DMS153 (cell line): Measurements from ENCODE around the gene RNF215.

Experiments used
- DNase-seq: peaks from one replicate; lab custom pipeline; 2025; lab: John Stamatoyannopoulos, UW

The RNF215 gene

DNA sequence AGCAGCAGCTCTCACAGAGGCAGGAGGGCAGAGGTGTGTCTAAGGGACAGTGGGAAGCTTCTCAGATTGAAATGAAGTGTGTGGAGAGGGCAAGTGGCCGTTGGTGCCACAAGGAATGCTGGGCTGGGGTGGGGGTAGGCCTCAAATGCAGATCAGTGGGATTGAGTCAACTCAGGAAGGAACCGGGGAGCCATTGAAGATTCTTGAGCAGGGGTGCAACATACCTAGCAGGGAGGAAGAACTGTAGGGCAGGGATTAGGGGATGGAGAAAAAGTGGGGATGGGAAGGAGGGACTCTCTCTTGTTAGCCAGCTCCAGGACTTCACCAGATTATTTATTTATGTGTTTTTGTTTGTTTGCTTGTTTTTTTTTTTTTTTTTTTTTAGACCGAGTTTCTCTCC lies 6.7 kb upstream of the RNF215 start:
- no peak for DNase-seq

DNA sequence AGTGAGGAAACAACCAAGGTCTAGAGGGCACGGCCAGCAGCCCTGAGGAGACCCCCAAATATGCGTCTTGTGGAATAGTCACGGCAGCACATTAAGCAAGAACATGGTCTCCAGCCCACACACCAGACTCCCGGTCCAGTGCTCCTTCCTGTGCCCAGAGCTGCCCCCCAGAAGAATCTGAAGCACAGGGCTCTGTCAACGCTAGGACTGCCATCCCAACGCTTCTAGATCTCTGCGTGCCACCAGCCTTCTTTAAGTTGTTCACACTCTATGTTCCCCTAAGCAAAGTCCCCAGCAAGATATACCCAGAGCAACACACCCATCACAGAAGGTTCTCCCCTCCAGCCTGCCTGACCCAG lies 6.1 kb upstream of the RNF215 start:
- DNase-seq = no peak

DNA sequence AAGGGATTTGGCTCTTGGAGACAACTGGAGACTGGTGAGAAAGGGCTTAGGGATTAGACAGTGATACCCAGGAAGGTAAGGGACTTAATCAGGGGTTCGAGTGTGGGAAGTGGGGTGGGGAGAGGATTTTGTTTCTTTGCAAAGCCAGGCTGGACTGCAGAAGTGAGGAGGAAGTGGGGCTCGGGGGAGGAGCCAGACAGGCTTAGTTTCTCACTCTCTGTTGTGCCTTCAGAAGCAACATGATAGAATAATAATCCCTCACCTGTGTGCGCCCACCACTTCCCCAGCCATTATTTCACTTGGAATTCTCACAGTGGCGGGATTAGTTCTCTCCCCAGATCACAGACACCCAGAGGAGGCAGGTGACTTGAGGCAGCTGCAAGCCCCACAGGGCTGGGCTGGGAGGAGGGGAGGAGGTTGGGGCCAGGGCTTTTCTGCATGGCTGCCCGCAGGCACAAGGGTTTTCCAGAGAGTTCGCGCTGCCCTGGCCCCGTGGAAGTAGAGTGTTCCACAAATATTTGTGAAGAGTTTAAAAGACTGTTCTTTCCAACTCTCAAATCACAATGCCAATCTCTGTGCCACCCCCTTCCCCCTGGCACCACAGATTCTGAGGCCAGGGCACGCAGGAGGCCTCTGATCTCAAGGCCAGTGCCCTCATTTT lies 5.6 kb upstream of the RNF215 start:
- no peak for DNase-seq

DNA sequence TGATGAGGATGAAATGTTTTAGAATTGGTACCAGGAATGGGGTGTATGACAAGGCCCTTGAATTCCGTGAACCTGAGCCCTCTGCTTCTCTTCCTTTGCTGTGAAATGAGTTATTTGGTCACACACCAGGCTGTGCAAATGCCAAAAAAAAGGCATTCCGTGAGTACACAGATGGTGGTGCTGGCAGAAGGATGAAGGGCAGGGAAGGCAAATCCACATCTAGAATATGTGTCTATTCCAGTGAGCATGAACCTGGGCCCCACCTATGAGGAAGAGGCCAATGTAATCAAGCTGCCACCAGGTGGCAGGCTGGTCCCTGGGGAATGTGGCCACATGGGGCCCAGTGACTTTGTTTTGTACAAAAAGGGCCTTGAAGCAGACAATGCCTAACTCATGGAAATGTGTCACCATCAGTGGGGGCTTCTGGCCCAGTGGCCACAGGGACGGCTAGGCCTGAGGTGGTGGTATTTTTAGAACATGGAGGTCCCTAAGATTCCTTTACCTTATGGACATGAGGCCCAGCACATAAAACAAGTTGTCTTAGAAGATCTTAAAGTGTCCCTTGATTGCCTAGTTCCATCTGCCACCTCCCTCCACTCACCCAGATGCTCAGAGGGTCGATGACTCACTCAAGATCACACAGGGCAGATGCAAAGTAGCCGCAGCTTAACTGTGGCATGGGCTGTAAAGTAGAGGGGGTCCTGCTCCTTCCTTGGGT lies 3.9 kb upstream of the RNF215 start:
- peak; percentile 16 for DNase-seq

DNA sequence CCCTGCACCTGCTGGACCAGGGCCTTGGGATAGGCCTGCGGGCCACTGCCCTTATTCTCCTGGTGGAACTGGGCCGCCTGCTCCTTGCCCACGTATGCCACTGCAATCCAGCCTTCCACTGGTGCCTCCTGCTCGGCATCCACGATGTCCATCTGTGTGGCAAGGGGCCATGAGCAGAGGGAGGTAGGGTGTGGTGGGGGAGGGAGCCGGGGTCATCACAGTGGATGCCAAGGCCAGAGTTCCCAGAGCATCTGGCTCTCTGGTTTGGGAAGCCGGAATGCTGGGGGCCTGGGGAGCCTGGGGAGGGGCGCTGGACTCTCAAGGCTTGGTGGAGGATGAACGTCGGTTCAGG lies 627 bp downstream of the RNF215 start:
- DNase-seq = no peak

DNA sequence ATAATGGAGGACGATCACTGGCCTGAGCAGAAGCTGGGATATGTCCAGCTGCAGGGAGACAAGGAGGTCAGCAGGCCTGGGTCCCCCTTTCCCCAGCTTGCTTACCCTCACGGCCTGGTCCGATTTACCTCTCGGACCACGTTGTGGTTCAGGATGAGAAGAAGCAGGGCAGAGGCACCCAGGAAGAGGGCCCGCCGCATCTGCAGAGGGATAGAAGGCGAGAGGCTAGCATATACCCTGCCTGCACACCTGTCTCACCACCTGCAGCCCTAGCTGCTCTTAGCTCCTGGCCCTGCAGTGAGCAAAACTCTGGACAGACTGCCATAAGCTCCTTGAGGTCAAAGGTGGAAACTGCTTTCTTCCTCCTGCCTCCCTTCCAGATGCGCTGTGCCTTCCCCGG lies 1.3 kb downstream of the RNF215 start:
- no peak for DNase-seq

DNA sequence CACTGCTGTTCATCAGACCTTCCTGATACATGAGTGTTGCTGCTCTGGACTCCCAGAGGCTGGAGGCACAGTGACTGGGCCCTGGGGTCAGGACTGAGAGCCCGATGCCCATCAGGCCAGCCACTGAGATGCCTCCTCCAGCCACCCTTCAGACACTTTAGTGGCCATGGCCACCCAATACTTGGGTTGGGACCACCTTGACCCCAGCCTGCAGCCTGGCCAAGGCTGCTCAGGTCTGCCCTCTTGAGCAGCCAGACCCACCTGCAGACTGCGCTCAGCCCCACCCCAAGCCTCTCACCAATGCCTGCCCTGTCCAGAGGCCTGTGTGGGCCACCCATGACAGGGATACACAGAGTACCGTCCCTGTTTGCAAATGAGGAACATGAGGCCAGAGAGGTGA lies 4.2 kb downstream of the RNF215 start:
- no peak for DNase-seq

DNA sequence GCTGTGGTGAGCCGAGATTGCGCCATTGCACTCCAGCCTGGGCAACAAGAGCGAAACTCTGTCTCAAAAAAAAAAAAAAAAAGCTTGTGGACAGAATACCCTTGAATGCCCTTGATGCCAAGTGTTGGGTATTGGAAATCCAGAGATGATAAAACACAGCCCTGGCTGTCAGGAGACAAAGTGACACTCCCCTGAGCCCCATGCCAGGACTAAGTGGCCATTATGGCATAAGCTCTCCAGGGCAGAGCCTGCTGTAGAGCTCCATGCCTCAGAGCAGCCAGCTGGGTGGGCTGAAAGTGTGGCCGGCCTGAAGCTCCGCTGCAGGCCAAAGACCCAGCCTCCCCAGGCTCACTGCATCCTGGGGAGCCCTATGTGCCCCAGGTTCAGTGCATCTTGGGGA lies 4.9 kb downstream of the RNF215 start:
- no peak for DNase-seq

DNA sequence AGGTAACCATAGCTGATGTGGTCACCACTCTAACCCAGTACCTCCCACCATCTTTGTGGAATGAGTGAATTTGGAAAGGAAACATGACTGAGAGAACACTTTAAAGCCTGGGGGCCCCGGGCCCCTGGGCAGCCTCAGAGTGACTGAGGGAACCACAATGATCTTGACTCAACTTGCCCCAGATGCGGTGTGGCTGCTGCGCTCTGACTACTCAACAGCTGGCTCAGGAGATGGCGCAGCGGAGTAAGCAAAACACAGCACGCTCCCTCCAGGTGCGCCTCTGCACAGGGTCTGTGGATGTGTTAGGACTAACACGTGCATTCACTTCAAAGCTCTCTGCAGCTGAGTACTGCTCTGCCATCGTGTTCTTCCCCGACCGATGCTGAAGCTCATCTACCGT lies 5.9 kb downstream of the RNF215 start:
- no peak for DNase-seq

DNA sequence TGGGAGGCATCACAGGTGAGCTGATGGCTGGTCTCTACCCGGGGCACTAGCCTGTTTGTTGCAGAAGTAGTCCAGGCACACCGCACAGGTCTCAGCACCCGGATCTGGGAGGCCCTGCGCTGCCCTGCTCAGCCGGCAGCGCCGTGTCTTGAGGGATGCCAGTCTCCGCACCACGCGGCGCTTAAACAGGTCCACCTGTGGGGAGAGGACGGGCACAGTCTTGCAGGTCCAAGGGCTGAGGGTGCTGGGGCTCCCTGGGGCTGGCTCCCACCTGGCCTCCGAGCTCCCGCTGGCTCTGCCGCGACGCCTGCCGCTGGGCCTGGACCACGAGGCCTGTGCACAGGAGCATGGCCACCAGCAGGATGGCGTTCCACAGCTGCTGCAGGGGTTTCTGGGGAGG lies 7.2 kb downstream of the RNF215 start:
- DNase-seq = no peak

DNA sequence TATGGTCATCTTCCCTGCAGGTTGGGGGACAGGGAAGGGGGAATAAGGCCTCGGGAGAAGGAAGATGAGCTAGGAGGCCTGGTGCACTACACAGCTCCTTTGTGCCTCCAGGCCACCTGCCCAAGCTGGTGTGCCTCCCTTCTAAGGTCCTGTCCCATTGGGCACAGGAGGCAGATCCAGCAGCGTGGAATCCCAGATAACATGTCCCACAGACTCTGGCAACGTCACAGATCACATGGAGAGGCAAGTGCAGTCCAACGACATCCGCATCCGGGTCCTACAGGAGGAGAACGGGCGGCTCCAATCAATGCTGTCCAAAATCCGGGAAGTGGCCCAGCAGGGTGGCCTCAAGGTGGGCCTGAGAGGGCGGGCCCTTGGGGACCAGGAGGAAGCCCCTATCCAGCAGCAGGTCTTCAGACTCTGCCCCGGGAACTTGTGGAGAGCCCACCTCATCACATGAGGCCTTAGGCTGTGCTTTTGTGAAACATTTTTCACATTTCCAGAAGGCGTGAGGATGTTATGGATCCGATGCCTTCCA lies 11.8 kb downstream of the RNF215 start:
- DNase-seq = no peak

DNA sequence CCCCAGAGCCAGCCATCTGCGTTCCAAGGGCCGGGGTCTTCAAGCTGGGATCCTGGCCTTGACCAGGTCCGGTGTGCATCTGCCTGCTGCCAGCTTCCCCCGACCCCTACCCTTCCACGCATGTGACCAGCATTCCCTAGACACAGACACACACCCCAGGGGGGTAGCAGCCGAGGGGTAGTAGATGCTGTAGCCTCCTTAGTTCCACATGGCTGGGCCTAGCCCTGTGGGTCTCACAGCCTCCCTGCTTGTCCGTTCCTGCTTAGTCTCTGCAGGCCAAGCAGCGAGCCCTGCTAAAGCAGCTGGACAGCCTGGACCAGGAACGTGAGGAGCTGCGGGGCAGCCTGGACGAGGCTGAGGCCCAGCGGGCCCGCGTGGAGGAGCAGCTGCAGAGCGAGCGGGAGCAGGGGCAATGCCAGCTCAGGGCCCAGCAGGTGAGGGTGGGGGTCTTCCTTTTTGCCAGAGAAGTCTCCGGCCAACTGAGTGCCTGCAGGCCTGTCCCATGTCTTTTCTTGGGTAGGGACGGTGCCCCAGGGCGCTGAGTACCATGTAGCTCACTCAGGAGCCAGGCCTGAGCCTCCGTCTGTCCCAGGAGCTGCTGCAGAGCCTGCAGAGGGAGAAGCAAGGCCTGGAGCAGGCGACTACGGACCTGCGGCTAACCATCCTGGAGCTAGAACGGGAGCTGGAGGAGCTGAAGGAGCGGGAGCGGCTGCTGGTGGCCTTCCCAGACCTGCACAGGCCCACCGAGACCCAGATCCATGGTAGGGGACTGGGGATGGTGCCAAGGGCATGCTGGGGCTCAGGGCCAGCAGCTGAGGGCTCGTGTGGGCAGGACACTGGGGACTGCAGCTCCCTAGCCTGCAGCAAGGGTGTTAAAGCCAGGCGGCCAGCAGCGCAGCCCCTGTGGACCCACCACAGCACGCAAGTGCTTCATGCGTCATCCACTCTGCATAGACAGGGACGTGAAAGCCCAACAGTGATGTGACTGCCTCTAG lies 13.6 kb downstream of the RNF215 start:
- DNase-seq = no peak

DNA sequence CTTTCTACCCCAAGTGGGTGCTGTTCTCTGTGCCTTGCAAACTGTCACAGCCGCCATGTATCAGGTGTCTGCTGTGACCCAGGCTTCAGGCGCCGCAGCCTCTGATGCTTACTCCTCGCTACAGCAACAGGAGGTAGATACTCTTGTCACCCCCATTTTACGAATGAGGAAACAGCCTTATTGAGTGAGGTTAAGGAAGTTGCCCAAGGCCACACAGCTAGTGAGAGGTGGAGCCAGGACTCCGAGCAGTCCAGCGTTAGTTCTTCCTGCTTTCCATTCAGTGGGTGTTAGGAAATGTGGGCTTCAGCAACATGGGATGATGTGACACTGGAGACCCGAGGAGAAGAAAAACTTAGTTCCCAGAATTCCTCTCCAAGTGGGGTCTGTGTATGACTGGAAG lies 14.3 kb downstream of the RNF215 start:
- DNase-seq = no peak

DNA sequence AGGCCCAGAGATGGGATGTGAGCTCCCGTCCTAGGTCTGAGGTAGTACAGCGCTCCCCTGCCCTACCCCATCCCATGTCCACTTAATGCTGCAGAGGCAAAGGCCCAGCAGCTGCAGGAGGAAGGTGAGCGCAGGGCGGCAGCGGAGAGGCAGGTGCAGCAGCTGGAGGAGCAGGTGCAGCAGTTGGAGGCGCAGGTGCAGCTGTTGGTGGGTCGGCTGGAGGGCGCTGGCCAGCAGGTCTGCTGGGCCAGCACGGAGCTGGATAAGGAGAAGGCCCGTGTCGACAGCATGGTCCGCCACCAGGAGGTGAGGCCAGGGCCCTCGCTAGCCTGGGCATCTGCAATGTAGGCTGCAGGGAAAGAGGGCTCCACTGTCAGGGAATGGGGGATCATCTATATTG lies 15.2 kb downstream of the RNF215 start:
- DNase-seq = peak; percentile 33

DNA sequence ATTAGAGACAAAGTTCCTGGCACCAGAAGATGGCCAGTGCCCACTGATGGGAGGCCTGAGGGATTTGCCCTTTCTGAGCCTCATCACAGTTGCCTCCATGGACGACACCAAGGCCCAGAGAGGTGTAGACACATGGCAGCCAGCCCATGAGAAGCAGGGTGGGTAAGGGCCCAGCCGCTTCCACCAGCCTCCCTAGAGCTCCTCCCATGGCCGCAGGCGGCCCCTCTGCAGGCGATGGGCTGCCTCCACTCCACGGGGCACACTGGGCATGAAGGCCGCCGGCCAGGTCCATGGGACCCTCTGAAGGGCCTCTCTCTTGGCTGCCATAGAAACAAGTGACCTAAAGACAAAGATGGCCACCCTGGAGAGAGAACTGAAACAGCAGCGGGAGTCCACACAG lies 15.9 kb downstream of the RNF215 start:
- DNase-seq = no peak

DNA sequence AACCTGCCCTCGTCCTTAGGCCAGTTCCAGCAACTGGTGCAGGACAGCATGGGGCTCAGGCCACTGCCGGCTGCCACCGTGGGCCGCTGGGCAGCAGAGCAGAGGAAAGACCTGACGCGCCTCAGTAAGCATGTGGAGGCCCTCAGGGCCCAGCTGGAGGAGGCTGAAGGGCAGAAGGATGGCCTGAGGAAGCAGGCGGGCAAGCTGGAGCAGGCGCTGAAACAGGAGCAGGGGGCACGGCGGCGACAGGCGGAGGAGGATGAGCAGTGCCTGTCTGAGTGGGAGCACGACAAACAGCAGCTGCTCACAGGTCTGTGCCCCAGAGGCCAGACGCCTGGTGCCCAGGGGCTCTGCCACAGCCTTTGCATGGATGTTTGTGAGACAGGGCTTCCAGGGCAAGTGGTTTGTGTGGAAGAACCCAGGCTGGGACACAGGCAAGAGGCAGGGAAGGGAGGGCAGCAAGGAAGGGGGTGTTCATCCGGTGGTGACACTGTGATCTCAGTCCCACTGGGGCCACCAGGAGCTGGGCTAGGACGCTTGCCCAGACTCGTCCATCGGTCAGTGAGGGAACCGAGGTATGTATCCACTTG lies 16.5 kb downstream of the RNF215 start:
- DNase-seq = no peak

DNA sequence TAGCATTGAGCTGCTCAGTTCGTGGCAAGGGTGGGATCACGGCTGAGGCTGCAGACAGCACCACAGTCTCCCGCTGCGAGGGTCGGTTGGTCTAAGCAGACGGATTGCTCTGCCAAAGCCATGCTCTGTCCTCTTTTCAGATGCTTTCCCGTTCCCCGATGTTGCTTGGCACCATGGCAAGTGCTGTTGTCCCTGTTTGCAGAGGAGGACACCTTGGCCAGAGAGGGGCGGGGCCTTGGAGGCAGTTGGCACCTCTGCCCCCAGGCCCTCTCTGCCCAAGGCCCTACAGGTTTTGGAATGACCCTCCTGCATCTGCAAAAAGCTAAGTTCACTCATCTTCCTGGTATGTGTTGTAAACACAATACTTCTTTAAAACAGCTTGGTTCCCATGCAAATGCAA lies 18.8 kb downstream of the RNF215 start:
- DNase-seq = no peak

DNA sequence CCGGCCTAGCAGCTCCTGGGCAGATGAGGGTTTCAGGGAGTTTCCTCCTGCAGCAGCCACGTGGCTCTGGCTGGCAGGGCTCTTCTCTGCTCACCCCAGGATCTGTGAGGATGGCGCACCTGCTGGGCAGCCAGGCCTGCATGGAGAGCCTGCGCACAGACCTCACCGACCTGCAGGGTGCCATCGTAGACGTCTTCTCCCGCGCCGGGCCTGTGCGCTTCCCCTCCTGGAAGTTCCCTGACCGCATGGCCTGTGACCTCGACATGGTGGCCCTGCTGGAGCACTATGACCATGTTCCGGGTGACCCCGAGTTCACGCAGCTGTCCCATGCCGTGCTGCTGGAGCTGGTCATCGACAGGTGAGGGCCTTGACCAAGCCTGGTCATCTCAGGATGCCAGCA lies 21.3 kb downstream of the RNF215 start:
- no peak for DNase-seq

DNA sequence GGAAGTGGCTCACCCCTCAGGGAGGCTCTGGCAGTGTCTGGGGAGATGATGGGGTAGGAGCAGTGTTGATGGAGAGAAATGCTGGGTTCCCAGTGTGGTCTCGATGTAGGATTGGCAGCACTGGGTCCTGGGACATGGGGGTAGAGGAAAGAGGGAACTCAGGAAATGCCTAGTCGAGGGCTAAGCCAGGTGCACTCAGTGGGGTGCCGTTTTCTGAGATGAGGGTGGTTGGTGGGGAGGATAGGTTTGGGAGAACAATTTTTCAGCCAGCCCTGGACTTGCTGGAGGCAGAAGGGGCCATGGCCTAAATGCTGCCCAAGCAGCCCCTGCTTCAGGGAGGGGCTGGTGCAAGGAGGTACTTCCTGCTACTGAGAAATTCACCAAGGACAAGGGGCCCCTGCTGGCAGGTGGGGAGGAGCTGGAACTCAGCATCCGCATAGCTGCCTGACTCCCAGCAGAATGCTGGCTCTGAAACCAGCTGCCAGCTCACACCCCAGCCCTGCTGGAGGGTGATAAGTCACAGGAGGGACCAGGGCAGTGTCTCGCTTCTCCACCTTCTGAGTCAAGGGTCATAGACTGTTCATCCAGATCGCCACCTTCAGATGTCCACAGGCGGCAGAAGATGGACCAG lies 24.4 kb downstream of the RNF215 start:
- DNase-seq = no peak

DNA sequence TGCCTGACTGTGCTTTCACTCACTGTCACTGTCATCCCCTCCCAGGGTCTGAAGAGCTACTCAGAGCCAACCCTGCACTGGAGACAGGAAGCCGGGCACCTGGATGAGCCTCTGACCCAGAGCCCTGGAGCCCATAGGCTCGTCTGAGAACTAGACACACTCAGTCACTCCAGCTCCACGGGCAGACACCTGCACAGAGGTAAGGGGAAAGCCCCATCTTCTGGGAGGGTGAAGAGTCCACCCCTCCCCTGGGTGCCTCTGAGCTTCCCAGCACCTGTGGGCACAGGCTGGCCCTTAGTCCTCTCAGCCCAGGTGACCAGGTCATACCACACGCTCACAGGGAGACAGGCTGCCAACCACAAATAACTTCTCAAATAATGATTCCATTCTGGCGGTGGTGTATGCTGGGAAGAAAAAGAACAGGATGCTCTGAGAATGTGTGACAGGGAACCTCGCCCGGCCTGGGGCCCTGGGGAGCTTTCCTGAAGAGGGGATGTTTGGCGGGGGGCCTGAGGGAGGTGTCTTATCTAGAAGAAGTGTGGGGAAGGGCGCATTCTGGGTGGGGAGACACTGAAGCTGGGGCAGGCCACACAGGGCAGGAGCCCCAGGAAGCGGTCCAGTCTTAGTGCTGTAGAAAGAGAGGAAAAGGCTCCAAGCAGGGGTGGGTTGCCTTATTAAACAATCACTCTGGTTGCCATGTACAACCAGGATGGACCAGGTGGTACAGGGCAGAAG lies 25.1 kb downstream of the RNF215 start:
- DNase-seq = no peak

DNA sequence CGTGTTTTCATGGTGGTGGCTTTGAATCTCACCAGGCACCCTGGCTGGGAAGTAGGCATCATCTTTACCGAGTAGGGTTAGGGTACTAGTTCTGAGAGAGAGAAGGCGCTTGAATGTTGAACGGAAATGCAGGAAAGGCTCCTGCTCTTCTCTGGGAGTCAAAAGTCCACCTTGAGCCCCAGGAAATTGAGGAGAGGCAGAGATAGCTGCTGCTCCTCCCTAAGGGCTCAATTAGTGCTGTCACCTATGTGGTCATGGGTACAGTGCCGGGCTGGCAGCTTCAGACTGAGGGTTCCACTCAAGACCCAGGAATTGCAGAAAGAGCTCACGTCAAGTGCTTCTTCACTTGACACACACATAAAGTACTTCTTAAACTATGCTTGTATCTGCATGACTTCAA lies 28.7 kb downstream of the RNF215 start:
- no peak for DNase-seq
